ENCODE data around the gene AKAP13. TPM values are rescaled to one million over a fixed set of nuclear protein-coding genes. Genes with fewer than 3 reads are reported as not detected.

The AKAP13 gene
- total RNA-seq, 6 donors from 2014 or later: 329 to 1,278 (median 748) TPM

- no peaks in the 10 kb centered on the region for H3K9me3 ChIP-seq
- no peaks in the 10 kb centered on the region for H3K27me3 ChIP-seq
- H3K4me3 ChIP-seq: no peak overlapping the region
- TF ChIP-seq CTCF (IDR thresholded peaks at IDR 0.05) (no peak), POLR2AphosphoS5 (IDR thresholded peaks at IDR 0.05) (no peak), POLR2A (IDR thresholded peaks at IDR 0.05) (no peak), EP300 (IDR thresholded peaks at IDR 0.05) (no peak)
- 73 to 79% methylated on average over 5 of the region's 5 CpGs for WGBS, 2 donors
- DNase-seq (no peak), ATAC-seq (ENCODE audit: low FRiP score in 2 of 2) (no peak)
- peak overlapping the region in 3 of 4 donors; percentile 22 to 51 (median 51) for H3K27ac ChIP-seq
- H3K36me3 ChIP-seq: peaks cover 12 to 60% (median 20%) of the 10 kb centered on the region in 4 donors
- peaks cover 3 to 33% (median 14%) of the 10 kb centered on the region in 4 donors for H3K4me1 ChIP-seq
Observed at GRCh38 chr15:85598718-85599398, 218.5 kb downstream of the AKAP13 start.

DNA sequence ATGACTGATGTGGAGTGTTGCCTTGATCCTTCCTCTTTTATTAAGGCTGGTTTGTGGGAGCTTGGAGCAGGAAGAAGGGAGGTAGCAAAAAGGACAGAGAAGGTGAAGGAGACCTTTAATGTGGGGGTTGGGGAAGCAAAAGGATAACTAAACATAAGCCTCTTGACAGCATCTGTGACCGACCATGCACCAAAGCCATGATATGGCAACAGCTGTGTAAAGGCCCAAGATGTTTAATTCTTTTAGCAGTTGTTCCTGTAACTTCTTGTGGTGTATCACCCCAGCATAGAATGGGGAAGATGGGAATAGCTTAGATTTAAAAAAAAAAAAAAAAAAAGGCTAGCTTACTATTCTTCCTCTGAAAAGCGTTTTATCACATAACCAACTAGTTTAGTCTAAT lies 219.6 kb downstream of the AKAP13 start:
- TF ChIP-seq EP300 (IDR thresholded peaks at IDR 0.05): no peak
- no peak for TF ChIP-seq POLR2A (IDR thresholded peaks at IDR 0.05)
- TF ChIP-seq POLR2AphosphoS5 (IDR thresholded peaks at IDR 0.05): no peak
- no peak for TF ChIP-seq CTCF (IDR thresholded peaks at IDR 0.05)
- DNase-seq: no peak
- Histone ChIP-seq H3K27me3 (no peaks in the 10 kb centered on the region), H3K9me3 (no peaks in the 10 kb centered on the region), H3K36me3 (peaks cover 13 to 72% (median 21%) of the 10 kb centered on the region in 4 donors), H3K27ac (peak overlapping the region in 1 of 4 donors; percentile 51), H3K4me3 (no peak overlapping the region), H3K4me1 (peaks cover 3 to 33% (median 14%) of the 10 kb centered on the region in 4 donors)
- peak in 1 of 2 donors; percentile 17 for ATAC-seq (ENCODE audit: low FRiP score in 2 of 2)
- WGBS, 2 donors: 84 to 89% methylated on average over 2 of the region's 2 CpGs

DNA sequence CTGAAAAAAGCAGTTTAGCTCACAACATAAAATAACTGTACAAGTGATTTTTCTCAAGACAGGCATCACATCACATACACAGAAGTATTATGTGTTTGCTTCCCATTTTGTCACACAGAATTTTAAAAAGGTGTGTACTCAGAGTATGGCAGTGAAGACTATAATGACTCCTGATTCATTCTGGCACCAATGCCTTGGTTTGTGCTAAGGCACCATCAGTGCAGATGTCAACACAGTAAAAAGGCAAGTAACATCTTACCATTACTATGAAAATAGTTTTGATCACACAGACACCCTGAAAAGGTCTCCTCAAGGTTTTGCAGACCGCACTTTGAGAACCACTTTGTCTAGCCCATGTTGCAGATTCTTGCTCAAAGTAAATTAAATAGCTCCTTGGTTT lies 222.8 kb downstream of the AKAP13 start:
- Histone ChIP-seq H3K27ac (no peak overlapping the region), H3K9me3 (no peaks in the 10 kb centered on the region), H3K4me1 (peaks cover 21 to 33% (median 23%) of the 10 kb centered on the region in 4 donors), H3K36me3 (peaks cover 13 to 52% (median 16%) of the 10 kb centered on the region in 4 donors), H3K4me3 (no peak overlapping the region), H3K27me3 (no peaks in the 10 kb centered on the region)
- no peak for TF ChIP-seq CTCF (IDR thresholded peaks at IDR 0.05)
- no peak for TF ChIP-seq POLR2AphosphoS5 (IDR thresholded peaks at IDR 0.05)
- TF ChIP-seq POLR2A (IDR thresholded peaks at IDR 0.05): no peak
- no peak for TF ChIP-seq EP300 (IDR thresholded peaks at IDR 0.05)
- ATAC-seq (ENCODE audit: low FRiP score in 2 of 2) (no peak), DNase-seq (no peak)
- 90 to 100% methylated on average over 1 of the region's 1 CpG for WGBS, 2 donors

DNA sequence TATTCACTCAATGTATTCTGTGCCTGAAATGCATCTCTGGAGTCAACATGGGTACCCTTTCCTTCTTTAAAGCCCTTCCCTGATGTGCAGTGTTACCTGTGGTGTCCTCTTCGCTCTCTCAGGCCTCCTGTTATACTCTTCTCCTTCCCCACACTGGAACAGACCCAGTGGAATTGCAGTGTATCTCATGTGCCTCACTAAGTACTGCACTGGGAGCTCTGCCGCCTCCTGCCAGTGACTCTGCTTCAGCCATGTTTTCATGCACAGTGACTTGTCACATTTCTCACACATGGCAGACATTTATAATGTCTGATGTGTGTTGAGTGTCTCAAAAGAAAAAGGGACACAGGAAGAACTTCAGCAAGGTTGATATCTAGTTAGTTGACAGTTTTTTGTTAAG lies 223.3 kb downstream of the AKAP13 start:
- no peak overlapping the region for H3K4me3 ChIP-seq
- no peaks in the 10 kb centered on the region for H3K27me3 ChIP-seq
- no peak for TF ChIP-seq EP300 (IDR thresholded peaks at IDR 0.05)
- no peak for TF ChIP-seq CTCF (IDR thresholded peaks at IDR 0.05)
- TF ChIP-seq POLR2AphosphoS5 (IDR thresholded peaks at IDR 0.05): no peak
- TF ChIP-seq POLR2A (IDR thresholded peaks at IDR 0.05): no peak
- H3K4me1 ChIP-seq: peaks cover 24 to 35% (median 25%) of the 10 kb centered on the region in 4 donors
- no peak overlapping the region for H3K27ac ChIP-seq
- DNase-seq (no peak), ATAC-seq (ENCODE audit: low FRiP score in 2 of 2) (peak in 1 of 2 donors; percentile 39)
- H3K9me3 ChIP-seq: no peaks in the 10 kb centered on the region
- peaks cover 13 to 47% (median 15%) of the 10 kb centered on the region in 4 donors for H3K36me3 ChIP-seq
- 91 to 92% methylated on average over 2 of the region's 2 CpGs for WGBS, 2 donors

GRCh38 chr15:85604194-85604593 lies 223.8 kb downstream of the AKAP13 start:
- Histone ChIP-seq H3K4me3 (no peak overlapping the region), H3K27ac (no peak overlapping the region), H3K27me3 (no peaks in the 10 kb centered on the region), H3K4me1 (peaks cover 22 to 31% (median 26%) of the 10 kb centered on the region in 4 donors), H3K9me3 (no peaks in the 10 kb centered on the region), H3K36me3 (peaks cover 13 to 42% (median 15%) of the 10 kb centered on the region in 4 donors)
- ATAC-seq (ENCODE audit: low FRiP score in 2 of 2) (no peak), DNase-seq (no peak)
- WGBS, 2 donors: 91 to 100% methylated on average over 3 of the region's 3 CpGs
- TF ChIP-seq POLR2A (IDR thresholded peaks at IDR 0.05) (no peak), EP300 (IDR thresholded peaks at IDR 0.05) (no peak), POLR2AphosphoS5 (IDR thresholded peaks at IDR 0.05) (no peak), CTCF (IDR thresholded peaks at IDR 0.05) (no peak)
